Nephron progenitor cell (in vitro differentiated cells): ENCODE results near the gene UGT1A6.

Experiments used
- DNase-seq: peaks from one replicate; pipeline ENCODE4 v3.0.0; 2021
- H3K27ac Mint-ChIP-seq: 2 replicates; pipeline ENCODE4 v1.8.0; 2021; ENCODE audit warnings: mild to moderate bottlenecking, moderate library complexity, mixed read lengths
- H3K27me3 Mint-ChIP-seq: 2 replicates; pipeline ENCODE4 v1.8.0; 2021; ENCODE audit warnings: mild to moderate bottlenecking, low read depth, mixed read lengths; ENCODE audit not compliant: poor library complexity
- H3K36me3 Mint-ChIP-seq: 2 replicates; pipeline ENCODE4 v1.8.0; 2021; ENCODE audit warnings: low read depth, mixed read lengths
- H3K4me1 Mint-ChIP-seq: 2 replicates; pipeline ENCODE4 v1.8.0; 2021; ENCODE audit warnings: mixed read lengths
- H3K4me3 Mint-ChIP-seq: 2 replicates; pipeline ENCODE4 v1.8.0; 2021; ENCODE audit warnings: mild to moderate bottlenecking, moderate library complexity, mixed read lengths
- H3K9me3 Mint-ChIP-seq: 2 replicates; pipeline ENCODE4 v1.8.0; 2021; ENCODE audit warnings: mild to moderate bottlenecking, moderate library complexity, mixed read lengths
- CTCF ChIP-seq: fragments of 200-600 bp; sonication (generic); IDR thresholded peaks from 2 replicates; pipeline ENCODE4 v1.5.0; 2021; ENCODE audit warnings: antibody characterized with exemption

The UGT1A6 gene

GRCh38 chr2:233764264-233764663, 71.6 kb downstream of the UGT1A6 start:
- H3K27ac Mint-ChIP-seq, result no peak overlapping the region
- no peak for DNase-seq

GRCh38 chr2:233764761-233765160, 72.1 kb downstream of the UGT1A6 start:
- H3K27me3 Mint-ChIP-seq, result peaks cover 23% of the 10 kb centered on the region

More at GRCh38 chr2:233764264-233764663, 71.6 kb downstream of the UGT1A6 start:
- no peak overlapping the region for H3K4me3 Mint-ChIP-seq
- no peak for TF ChIP-seq CTCF
- H3K4me1 Mint-ChIP-seq, result no peaks in the 10 kb centered on the region
- peaks cover 23% of the 10 kb centered on the region for H3K27me3 Mint-ChIP-seq
- H3K9me3 Mint-ChIP-seq, result no peaks in the 10 kb centered on the region
- H3K36me3 Mint-ChIP-seq, result no peaks in the 10 kb centered on the region

GRCh38 chr2:233766416-233766815, 73.7 kb downstream of the UGT1A6 start:
- H3K4me3 Mint-ChIP-seq, result no peak overlapping the region
- H3K27ac Mint-ChIP-seq, result no peak overlapping the region
- DNase-seq, result no peak
- no peaks in the 10 kb centered on the region for H3K36me3 Mint-ChIP-seq
- no peaks in the 10 kb centered on the region for H3K4me1 Mint-ChIP-seq
- H3K9me3 Mint-ChIP-seq, result no peaks in the 10 kb centered on the region
- no peak for TF ChIP-seq CTCF
- H3K27me3 Mint-ChIP-seq, result peaks cover 22% of the 10 kb centered on the region

More at GRCh38 chr2:233764761-233765160, 72.1 kb downstream of the UGT1A6 start:
- TF ChIP-seq CTCF, result no peak
- no peak for DNase-seq
- Mint-ChIP-seq H3K4me1 (no peaks in the 10 kb centered on the region), H3K9me3 (no peaks in the 10 kb centered on the region), H3K4me3 (no peak overlapping the region), H3K27ac (no peak overlapping the region), H3K36me3 (no peaks in the 10 kb centered on the region)

- H3K27ac Mint-ChIP-seq, result no peak overlapping the region
- DNase-seq, result no peak
- H3K4me1 Mint-ChIP-seq, result no peaks in the 10 kb centered on the region
- no peak overlapping the region for H3K4me3 Mint-ChIP-seq
- no peaks in the 10 kb centered on the region for H3K9me3 Mint-ChIP-seq
- no peak for TF ChIP-seq CTCF
- H3K27me3 Mint-ChIP-seq, result peaks cover 22% of the 10 kb centered on the region
- no peaks in the 10 kb centered on the region for H3K36me3 Mint-ChIP-seq
Measured at GRCh38 chr2:233768076-233768475, 75.4 kb downstream of the UGT1A6 start.

GRCh38 chr2:233769260-233769659, 76.6 kb downstream of the UGT1A6 start:
- no peak for DNase-seq
- no peak overlapping the region for H3K4me3 Mint-ChIP-seq
- H3K27ac Mint-ChIP-seq, result no peak overlapping the region
- H3K36me3 Mint-ChIP-seq, result no peaks in the 10 kb centered on the region
- no peaks in the 10 kb centered on the region for H3K9me3 Mint-ChIP-seq
- H3K27me3 Mint-ChIP-seq, result peaks cover 15% of the 10 kb centered on the region
- no peaks in the 10 kb centered on the region for H3K4me1 Mint-ChIP-seq
- TF ChIP-seq CTCF, result no peak

- Mint-ChIP-seq H3K27me3 (peaks cover 12% of the 10 kb centered on the region), H3K27ac (no peak overlapping the region), H3K9me3 (peaks cover 16% of the 10 kb centered on the region), H3K4me3 (no peak overlapping the region), H3K4me1 (no peaks in the 10 kb centered on the region), H3K36me3 (no peaks in the 10 kb centered on the region)
- TF ChIP-seq CTCF, result no peak
- DNase-seq, result no peak
Measured at GRCh38 chr2:233772153-233772552, 79.5 kb downstream of the UGT1A6 start.
